D721Med (cell line): Measurements from ENCODE around the gene PC.

Experiments used
- DNase-seq: peaks from one replicate; pipeline ENCODE4 v3.0.0; 2011; ENCODE audit warnings: low spot score; ENCODE audit not compliant: insufficient read length
- FAIRE-seq: peaks from 2 replicates; lab custom pipeline; 2011; peaks lifted over from hg19 to GRCh38; lab: Jason Lieb, UNC
- TF ChIP-seq, protein P1 (sequence below): IDR thresholded peaks from 2 replicates; pipeline ENCODE4 v1.5.1; 2012; ENCODE audit warnings: mild to moderate bottlenecking, control low read depth; ENCODE audit not compliant: insufficient read depth; ENCODE audit errors: missing control alignments

The PC gene

GRCh38 chr11:66976925-66977324 is 18.7 kb upstream of the PC start:
- FAIRE-seq = no peak
- TF ChIP-seq, protein P1, sequence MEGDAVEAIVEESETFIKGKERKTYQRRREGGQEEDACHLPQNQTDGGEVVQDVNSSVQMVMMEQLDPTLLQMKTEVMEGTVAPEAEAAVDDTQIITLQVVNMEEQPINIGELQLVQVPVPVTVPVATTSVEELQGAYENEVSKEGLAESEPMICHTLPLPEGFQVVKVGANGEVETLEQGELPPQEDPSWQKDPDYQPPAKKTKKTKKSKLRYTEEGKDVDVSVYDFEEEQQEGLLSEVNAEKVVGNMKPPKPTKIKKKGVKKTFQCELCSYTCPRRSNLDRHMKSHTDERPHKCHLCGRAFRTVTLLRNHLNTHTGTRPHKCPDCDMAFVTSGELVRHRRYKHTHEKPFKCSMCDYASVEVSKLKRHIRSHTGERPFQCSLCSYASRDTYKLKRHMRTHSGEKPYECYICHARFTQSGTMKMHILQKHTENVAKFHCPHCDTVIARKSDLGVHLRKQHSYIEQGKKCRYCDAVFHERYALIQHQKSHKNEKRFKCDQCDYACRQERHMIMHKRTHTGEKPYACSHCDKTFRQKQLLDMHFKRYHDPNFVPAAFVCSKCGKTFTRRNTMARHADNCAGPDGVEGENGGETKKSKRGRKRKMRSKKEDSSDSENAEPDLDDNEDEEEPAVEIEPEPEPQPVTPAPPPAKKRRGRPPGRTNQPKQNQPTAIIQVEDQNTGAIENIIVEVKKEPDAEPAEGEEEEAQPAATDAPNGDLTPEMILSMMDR = no peak
- DNase-seq = no peak

- DNase-seq (peak; percentile 47), FAIRE-seq (no peak)
- TF ChIP-seq, protein P1 = peak; percentile 63
Measured at GRCh38 chr11:66976028-66976467, 17.9 kb upstream of the PC start.

DNA sequence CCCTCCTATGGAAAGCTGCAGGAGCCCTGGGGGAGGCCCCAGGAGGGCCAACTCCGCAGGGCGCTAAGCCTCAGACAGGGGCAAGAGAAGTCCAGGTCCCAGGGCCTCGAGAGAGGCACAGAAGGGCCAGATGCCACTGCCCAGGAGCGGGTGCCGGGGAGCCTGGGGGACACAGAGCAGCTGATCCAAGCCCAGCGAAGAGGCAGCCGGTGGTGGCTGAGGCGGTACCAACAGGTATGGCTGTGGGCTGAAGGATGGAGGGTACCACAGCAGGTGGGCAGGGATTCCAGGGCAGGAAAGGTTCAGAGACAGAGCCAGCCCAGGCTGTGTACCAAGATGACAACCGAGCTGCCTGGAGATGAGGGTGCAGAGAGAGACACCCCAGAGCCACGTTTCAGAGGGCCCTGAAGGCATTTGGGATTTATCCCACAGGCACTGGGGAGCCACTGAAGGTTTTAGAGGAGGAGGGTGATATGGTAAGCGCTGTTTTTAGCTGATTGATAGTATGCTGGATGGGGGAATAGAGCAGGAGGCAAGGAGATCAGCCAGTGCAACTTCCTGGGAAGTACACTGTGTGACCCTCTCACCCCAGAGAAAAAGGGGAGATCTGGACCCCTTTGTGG is 17.3 kb upstream of the PC start:
- DNase-seq (no peak), FAIRE-seq (no peak)
- TF ChIP-seq, protein P1 = no peak

- DNase-seq = no peak
- FAIRE-seq = no peak
- TF ChIP-seq, protein P1 = no peak
Measured at GRCh38 chr11:66974724-66975404, 16.7 kb upstream of the PC start, which contains the start of gene C11orf86. Gene C11orf86, plus strand, starts transcription at chr11:66975304. Its CDS starts 59 bp downstream, at chr11:66975363.

GRCh38 chr11:66973956-66974580 is 15.9 kb upstream of the PC start:
- FAIRE-seq = no peak
- no peak for DNase-seq
- TF ChIP-seq, protein P1 = no peak

DNA sequence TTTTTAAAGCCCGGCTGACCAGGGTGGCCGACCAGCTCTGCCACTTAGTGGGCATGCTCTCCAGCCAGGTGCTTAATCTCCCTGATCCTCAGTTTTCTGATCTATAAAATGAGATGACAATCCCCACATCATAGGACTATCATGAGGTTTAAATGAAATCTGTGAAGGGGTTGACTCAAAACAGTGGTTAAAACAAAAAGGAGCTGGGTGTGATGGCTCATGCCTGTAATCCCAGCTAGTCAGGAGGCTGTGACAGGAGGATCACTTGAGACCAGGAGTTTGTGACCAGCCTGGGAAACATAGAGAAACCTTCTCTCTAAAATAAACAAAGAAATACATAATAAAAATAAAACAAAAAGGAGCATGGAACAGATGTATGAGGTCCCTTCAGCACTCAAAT is 13.3 kb upstream of the PC start:
- TF ChIP-seq, protein P1 = no peak
- no peak for DNase-seq
- FAIRE-seq = no peak
